Stimulated activated CD4-positive, alpha-beta T cell treated with anti-CD3 and anti-CD28 coated beads, Interleukin-2, amount 100 ng/mL, for 48 hours (primary cell): Measurements from ENCODE around the gene SPTBN5.

ENCODE experiments used
- DNase-seq, 2 donors: peaks; one replicate each; pipeline ENCODE4 v3.0.0-alpha.2; 2020

The SPTBN5 gene

DNA sequence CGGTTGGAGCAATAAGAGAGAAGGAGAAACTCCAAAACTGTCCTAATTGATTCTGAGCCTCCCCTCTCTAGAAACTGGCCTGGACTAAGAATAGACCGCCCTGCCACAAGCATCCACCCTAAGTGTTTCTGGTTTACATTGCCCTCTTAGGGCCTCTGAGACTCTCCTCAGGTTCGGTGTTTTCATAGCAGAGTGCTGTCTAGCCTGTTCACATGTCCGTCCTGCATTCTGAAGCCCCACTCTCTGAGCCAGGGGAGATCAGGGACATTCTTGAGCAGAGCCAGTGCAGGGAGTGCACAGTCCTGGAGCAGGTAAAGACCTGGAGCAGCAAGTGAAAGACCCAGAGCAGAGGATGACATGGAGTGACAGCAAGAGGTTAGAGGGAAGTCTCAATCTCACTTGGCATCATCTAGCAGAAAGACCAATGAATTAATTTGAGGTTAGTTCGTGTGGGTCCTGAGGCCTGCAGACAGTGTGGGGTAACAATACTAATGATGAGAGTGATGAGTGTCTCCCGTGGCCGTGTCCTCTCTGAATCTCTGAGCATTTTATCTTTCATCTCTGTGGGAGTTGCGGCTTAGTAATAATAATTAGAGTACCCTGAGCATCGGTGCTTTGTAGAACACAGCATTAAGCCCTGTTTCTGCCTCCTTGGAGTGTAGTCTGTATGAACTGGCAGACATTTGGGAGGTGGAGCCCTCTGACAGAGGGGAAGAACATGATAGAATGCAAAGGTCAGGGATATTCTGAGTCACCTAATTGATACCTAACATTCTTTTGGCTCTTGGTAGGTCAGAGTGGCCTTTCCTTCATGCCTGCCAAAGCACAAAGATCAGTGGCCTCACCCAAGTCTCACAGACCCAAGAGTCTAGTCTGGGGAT is 95.0 kb downstream of the SPTBN5 start:
- DNase-seq: no peak
